AG10803 (cell line): ENCODE measurements around the gene WHAMM.
"Not testable (repeated sequence)": the region's sequence is repeated elsewhere in the genome, so short reads cannot be mapped to it uniquely, and the experiment has no call there.

ENCODE experiments used
- DNase-seq: peaks from one replicate; pipeline ENCODE4 v3.0.0; 2010; ENCODE audit warnings: low read depth
- H3K4me3 ChIP-seq: 2 replicates; pipeline ENCODE4 v1.5.1; 2011; ENCODE audit warnings: mild to moderate bottlenecking, low read length, control low read depth
- TF ChIP-seq, protein P1 (sequence below): conservative IDR thresholded peaks from 2 replicates; pipeline ENCODE4 v1.5.1; 2011; ENCODE audit warnings: mild to moderate bottlenecking, low read length, control low read depth, inconsistent platforms

Gene WHAMM

DNA sequence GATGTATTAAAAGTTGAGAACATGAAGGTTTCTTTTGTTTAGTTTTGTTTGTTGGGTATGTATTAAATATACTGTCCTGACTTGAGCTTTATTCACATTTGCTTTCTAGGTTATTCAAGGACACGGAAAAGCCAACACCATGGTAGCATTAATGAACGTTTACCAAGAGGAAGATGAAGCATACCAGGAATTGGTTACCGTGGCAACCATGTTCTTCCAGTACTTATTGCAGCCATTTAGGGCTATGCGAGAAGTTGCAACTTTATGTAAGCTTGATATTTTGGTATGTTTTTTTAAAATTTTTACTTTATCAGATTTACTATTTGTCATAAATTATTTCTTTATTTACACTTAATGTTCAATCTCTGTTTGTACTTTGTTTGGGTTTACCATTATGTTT is 3.6 kb downstream of the WHAMM start:
- no peak overlapping the region for H3K4me3 ChIP-seq
- TF ChIP-seq, protein P1, sequence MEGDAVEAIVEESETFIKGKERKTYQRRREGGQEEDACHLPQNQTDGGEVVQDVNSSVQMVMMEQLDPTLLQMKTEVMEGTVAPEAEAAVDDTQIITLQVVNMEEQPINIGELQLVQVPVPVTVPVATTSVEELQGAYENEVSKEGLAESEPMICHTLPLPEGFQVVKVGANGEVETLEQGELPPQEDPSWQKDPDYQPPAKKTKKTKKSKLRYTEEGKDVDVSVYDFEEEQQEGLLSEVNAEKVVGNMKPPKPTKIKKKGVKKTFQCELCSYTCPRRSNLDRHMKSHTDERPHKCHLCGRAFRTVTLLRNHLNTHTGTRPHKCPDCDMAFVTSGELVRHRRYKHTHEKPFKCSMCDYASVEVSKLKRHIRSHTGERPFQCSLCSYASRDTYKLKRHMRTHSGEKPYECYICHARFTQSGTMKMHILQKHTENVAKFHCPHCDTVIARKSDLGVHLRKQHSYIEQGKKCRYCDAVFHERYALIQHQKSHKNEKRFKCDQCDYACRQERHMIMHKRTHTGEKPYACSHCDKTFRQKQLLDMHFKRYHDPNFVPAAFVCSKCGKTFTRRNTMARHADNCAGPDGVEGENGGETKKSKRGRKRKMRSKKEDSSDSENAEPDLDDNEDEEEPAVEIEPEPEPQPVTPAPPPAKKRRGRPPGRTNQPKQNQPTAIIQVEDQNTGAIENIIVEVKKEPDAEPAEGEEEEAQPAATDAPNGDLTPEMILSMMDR: no peak
- DNase-seq: no peak

DNA sequence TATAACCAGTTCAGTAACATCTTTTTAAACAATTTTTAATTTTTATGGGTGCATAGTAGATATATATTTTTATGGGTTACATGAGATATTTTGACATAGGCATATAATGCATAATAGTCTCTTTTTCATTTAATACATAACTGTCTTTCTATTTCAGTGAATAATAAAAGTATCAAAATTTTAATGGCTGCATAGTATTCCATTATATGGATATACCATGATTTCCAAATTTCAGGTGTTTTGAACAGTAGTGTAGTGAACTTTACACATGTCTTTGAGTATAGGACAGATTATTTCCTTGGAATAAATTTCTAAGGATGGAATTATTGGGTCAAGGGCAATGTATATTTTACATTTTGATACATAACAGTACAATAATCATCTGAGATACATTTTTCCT is 10.7 kb downstream of the WHAMM start:
- no peak overlapping the region for H3K4me3 ChIP-seq
- no peak for DNase-seq
- TF ChIP-seq, protein P1: no peak

DNA sequence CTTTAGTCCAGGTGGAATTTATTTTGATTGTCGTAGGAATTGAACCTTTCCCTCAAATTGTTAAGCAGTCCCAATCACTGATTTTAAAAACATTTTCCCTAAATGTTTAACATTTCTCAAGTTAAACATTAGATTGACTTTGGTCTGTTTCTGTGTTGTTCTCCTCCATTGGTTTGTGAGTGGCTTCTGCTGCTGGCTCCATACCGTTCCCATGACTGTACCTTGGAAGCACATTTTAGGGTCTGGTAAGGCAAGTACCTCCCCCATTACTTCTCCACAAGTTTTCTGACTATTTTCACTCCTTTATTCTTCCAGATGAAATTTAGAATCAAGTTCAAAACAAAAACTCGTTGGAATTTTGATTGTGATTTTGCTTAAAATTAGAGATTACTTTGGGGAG is 12.0 kb downstream of the WHAMM start:
- peak; percentile 33 for DNase-seq
- not testable (repeated sequence) for H3K4me3 ChIP-seq

DNA sequence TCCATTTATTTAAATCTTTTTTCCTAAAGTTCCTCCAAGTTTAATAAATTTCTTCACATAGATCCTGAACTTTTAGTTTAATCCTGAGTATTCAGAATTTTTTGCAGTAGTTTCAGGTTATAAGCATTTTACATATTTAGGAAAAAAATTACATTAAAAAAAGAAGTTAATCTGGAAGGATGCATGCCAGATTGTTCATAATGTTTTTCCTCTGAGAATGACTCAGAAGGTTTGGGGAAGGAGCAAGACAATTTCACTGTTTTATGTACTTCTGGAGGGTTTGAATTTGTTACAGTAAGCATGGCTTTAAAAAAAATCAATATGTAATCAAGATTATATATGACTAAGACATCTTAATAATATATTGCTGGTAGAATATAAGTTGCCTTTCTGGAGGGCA is 12.4 kb downstream of the WHAMM start:
- not testable (repeated sequence) for DNase-seq, H3K4me3 ChIP-seq

DNA sequence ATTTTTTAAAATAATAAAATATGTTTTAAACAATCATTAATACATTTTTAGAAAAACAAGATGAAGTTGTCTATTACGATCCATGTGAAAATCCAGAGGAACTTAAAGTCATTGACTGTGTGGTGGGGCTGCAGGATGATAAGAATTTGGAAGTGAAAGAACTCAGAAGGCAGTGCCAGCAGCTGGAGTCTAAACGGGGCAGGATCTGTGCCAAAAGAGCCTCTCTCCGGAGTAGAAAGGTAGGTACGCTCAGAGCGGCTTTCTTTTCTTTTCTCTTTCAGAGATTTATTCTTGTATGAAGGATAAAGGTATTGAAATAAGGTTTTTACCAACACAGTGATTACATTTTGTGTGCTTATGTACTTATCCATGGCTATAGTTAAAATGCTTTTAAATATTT is 13.6 kb downstream of the WHAMM start:
- TF ChIP-seq, protein P1: no peak
- DNase-seq: no peak
- H3K4me3 ChIP-seq: no peak overlapping the region

DNA sequence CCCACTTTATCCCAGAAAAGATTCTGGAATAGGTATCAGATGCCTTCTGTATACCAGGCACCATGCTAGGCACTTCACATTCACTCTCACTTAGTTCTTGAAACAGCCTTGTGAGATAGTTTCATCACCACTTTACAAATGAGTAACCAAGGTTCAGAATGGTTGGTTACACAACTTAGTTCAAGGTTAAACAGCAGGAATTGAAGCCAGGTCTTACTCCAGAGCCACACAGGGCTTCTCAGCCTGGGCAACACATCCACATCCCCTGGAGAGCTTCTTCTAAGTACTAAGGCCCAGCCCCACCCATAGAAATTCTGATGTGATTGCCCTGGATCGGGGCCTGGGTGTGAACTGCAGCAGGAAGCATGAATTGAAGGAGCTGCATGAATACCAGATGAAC is 18.6 kb downstream of the WHAMM start:
- H3K4me3 ChIP-seq: no peak overlapping the region
- TF ChIP-seq, protein P1: no peak
- DNase-seq: peak; percentile 55

DNA sequence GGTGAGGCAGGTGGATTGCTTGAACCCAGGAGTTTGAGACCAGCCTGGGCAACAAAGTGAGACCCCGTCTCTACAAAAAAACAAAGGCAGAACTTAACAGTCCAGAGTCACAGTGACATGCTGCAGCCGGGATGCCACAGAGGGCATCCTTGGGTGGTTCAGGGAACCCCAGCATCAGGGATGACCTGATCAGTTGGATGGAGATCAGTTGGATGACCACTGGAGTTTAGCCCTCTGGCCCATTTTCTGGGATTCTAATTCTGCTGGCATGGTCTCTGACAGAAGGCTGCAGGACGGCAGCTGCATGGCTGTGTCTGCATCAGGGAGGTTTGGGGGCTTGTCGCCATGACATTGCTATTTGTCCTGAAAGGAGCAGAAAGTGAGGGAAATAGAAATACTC is 19.8 kb downstream of the WHAMM start:
- no peak for DNase-seq
- no peak overlapping the region for H3K4me3 ChIP-seq
- TF ChIP-seq, protein P1: no peak

DNA sequence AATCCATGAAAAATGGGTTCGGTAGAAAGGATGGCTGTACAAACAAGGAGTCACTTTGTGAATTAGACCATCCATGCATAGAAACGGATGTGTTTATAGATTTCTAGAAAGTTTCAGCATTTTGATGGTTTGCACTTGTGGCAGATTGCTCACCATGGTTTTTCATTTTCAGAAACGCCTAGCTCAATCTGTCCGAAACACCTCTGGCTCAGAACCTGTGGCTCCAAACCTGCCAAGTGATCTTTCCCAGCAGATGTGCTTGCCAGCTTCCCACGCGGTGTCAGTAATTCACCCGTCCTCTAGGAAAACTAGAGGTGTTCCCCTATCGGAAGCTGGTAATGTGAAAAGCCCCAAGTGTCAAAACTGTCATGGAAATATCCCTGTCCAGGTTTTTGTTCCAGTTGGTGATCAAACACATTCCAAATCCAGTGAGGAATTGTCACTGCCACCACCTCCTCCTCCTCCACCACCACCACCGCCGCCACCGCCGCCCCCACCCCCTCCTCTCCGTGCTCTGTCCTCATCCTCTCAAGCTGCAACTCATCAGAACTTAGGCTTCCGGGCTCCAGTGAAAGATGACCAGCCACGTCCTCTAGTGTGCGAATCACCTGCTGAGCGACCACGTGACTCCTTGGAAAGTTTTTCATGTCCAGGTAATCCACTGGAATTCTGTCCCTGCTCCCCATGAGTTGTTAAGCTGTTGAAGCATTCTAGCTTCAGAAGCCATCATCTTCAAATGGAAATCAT is 21.2 kb downstream of the WHAMM start:
- no peak overlapping the region for H3K4me3 ChIP-seq
- DNase-seq: no peak
- TF ChIP-seq, protein P1: no peak
